HG03432 (cell line): ENCODE data around the gene ZNF132.

Source experiments
- ATAC-seq: cut with Tn5 transposase; IDR thresholded peaks from one replicate; pipeline ENCODE4 v1.9.1; 2021; ENCODE audit warnings: mild to moderate bottlenecking, moderate library complexity; ENCODE audit not compliant: unreplicated experiment

The ZNF132 gene

DNA sequence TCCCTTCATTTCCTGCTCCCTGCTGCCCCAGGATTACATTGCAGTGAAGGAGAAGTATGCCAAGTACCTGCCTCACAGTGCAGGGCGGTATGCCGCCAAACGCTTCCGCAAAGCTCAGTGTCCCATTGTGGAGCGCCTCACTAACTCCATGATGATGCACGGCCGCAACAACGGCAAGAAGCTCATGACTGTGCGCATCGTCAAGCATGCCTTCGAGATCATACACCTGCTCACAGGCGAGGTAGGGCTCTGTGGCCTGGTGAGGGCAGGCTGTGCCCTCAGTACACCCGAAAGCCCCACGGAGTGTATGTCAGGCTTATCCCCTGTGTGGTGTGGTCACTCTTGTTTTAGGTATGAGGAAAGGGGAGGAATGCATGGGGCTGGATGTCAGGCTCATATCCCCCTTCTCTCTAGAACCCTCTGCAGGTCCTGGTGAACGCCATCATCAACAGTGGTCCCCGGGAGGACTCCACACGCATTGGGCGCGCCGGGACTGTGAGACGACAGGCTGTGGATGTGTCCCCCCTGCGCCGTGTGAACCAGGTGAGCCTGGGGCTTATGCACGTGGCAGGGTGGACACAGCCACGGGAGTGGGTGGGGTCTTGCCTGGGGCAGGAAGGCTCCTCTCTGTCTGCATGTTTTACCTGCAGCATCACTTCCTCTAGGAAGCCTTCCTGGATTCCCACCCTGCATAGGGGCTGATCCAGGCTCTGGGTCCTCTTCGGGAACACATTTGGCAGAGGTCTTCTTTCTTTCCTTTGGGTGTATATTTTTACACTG, 46.8 kb downstream of the ZNF132 start:
- ATAC-seq = no peak

DNA sequence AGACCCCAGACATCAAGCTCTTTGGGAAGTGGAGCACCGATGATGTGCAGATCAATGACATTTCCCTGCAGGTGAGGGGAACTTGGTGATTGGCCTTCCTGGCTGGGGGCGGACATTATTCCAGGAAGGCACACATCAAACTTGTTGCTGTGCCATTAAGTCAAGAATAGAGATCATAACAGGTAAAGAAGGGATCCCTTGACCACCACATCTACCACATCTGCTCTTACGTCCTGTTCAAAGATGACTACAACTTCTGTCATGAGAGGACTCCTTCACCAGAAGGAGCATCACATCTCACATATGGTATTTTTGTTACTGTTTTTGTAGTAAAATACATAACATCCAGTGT, 51.8 kb downstream of the ZNF132 start:
- no peak for ATAC-seq

DNA sequence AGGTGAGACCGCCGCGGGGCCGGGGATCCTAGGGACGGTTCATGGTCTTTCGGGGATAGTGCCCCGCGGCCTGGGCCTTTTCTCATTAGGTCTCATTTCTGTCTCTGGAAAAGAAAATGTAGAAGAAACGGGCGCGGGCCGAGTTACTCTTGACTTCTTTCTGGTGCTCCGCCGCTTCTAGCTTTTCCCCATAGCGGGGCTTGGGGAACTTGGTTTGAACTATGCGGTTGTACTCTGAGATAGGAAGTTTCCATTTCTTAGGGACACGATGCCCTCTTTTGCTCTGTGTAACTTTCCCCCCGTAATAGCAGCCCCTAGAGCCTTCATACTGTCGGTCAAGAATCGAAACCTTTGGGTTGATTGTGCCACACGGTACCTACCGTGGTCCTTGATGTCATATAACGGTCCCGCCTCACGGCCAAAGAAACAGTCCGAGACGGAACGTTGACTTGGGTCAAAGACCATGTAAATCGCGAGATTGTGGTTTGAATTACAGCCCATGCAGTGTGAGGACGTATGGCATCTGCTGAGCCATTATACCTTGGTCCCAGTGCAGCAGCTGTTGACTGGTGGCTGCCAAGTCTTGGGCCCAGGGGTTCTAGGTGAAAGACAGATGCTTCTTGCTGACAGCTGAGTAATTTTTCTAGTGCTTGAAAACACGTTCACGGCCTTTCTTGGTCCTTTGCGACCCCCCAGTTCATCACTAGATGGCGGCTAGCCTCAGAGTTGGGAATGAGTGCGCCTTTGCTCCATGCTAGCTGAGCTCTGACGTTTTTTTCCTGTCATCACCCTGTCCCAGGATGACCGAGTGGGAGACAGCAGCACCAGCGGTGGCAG, 52.4 kb downstream of the ZNF132 start:
- ATAC-seq = no peak

DNA sequence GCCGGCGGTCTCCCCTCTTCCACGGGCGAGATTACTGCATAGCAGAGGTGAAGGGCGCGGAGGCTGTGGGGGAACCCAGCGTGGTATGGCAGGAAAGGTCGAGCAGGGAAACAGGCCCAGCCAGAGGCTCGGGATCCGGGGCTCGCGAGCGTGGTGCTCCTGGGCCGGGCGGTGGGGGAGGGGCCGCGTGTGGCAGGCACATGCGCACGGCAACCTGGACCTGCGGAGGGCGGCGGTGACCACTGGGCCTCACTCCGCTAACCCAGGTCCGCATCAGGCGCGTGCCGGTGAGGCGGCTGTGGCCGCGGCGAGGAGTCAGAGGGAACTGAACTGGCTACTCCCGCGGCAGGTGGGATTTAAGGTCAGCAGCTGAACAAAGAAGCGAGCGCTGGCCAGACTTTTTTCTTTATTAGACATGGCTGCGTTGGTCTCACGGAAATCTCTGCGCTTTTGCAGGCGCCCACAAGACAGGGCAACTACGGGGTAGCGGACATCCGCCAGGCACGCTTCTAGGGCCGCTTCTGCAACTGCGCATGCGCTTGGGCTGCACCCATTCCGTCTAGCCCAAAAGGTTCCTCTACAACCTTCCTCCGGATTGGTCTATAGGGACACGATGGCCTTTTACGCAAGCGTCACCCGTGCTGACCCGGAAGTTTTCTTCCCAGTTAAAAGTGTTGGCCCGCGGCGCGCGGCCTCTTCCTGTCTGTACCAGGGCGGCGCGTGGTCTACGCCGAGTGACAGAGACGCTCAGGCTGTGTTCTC, 53.2 kb downstream of the ZNF132 start, which contains the start of gene RPS5:
Gene RPS5, plus strand, starts transcription at position 694 of the 762 bp plus-strand sequence. CDS start 869 bp downstream, outside the sequence.
- peak; percentile 83 for ATAC-seq

DNA sequence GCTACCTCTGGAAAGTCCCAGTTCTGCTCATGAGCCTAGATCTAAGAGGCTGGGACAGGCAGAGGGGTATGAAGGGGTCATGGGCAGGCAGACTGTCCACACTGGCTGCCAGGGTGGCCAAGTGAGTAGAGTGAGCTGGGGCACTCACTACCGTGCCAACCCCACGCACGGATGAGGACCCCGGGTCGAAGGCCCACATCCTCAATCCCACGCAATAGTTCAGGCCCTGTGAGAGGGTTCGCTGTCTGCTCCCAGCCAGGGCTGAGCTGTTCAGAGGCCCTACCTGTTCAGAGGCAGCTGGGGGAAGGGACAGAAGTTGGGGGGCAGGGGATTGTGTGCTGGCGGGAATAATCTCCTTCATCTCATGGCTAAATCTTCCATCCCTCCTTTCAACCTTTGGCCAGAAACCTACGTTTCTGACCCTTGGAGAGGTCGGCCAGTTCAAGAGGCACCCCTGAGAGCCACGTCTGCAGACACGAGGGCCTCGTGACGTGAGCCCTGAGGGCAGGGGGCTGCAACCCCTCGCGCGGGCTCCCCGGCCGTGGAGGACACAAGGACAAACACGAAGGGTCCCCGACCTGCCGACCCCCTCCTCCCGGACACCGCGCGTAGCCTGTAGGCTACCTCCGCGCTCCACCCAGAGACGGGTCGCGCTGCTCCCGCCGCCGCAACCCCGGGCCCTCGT, 53.9 kb downstream of the ZNF132 start:
- ATAC-seq = peak; percentile 14

DNA sequence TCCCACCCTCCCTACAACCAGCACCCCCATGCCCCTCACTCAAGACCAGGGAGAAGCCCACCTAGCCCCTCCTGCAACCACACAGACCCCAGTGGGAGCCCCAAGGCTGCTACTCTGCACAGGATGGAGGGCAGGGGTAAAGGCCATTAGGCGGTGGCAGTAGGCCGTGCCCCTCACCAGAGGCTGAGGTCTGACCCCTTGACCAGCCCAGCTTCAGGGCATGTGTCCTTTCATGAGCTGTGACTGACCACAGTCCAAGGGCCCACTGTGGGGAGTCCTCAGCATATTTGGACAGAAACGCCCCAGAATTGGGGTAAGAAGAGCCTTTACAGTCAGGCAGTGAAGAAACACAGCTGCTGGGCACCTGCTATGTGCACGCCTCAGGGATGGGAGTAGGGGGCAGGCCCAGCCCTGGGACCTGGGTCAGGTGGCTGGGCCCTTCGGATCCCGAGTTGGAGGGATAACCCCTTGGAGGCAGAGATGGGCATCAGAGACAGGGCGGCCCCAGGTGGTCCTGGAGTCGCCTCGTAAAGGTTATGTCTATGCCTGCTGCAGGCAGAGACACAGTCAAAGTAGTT, 54.6 kb downstream of the ZNF132 start:
- ATAC-seq = no peak

DNA sequence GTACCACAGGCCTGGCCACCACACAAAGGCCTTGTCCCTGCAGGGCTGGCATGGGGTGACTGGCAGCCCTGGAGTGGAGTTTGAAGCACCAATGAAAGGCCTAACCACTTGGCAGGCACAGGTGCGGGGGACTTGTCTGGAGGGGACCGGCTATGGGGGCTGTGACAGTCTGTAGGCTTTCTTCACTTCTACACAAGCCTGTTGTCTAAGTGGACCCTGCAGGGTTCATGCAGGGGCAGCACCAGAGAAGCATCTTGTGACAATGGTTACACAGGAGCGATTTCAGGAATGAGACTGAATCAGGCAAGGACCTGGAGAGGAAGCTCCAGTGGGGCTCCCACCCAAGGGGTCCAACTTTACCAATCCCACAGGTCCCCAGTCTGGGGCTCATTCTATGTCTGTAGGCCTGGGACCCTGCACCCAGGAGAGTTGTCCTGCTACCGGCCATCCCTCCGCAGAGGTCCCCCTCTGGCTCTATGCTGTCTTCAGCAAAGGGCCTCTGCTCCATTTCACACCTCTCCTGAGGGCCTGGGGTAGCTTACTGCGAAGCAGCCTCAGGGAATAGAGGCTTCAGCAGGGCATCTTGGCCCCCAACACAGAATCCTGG, 56.9 kb downstream of the ZNF132 start:
- no peak for ATAC-seq
